HCT116 (cell line): ENCODE measurements around the gene C12orf57. TPM values are rescaled to one million over a fixed set of nuclear protein-coding genes. Genes with fewer than 3 reads are reported as not detected.

ENCODE experiments used
- ATAC-seq: fragments of 200-7000 bp; cut with Tn5 transposase; 2 replicates; pipeline ENCODE4 v1.9.1; 2020; ENCODE audit warnings: mild to moderate bottlenecking, moderate library complexity
- BruUV-seq: library from RNA; stranded (reverse); fragments of 400-500 nt; replicated peaks from 2 replicates; lab custom pipeline; 2021; lab: Mats Ljungman, UMichigan
- CTCF ChIA-PET: fragments of 300-600 bp; sonication (Branson Sonifier 250); formaldehyde crosslinking; loops from one replicate; lab custom pipeline; 2021; ENCODE audit warnings: antibody characterized with exemption; lab: Charles Lee
- POLR2A ChIA-PET: fragments of 300-600, 350-600 bp; sonication (Branson Sonifier 250); formaldehyde crosslinking; loops from one replicate; lab custom pipeline; 2021; ENCODE audit warnings: antibody characterized with exemption; lab: Charles Lee
- RAD21 ChIA-PET, 2 experiments: fragments of 300-600 bp; sonication (Branson Sonifier 250); formaldehyde crosslinking; loops; one replicate each; lab custom pipeline; 2023; ENCODE audit warnings: low total read pairs in 2 of 2; ENCODE audit not compliant: uncharacterized antibody in 2 of 2, unreplicated experiment in 2 of 2, low non-redundant PET in 1 of 2; lab: Charles Lee
- DNase-seq: peaks from one replicate; pipeline ENCODE4 v3.0.0-alpha.2; 2010; ENCODE audit warnings: low read depth, low spot score
- H2AFZ ChIP-seq: fragments of 200-600 bp; shearing (Covaris generic), sonication (generic); 2 replicates; pipeline ENCODE4 v1.6.1; 2017; ENCODE audit warnings: low read depth, mixed run types, mixed read lengths, antibody characterized with exemption, low read length; ENCODE audit not compliant: poor library complexity, severe bottlenecking
- H3K27ac ChIP-seq: 2 replicates; pipeline ENCODE4 v1.5.1; 2012; ENCODE audit warnings: low read depth, low read length
- H3K27me3 ChIP-seq: fragments of 200-600 bp; sonication (generic); 2 replicates; pipeline ENCODE4 v1.6.1; 2016; ENCODE audit warnings: mixed run types, low read length, mixed read lengths; ENCODE audit not compliant: insufficient read depth
- H3K36me3 ChIP-seq, 2 experiments: fragments of 200-500 bp in 1 of 2; fragments of 200-600 bp in 1 of 2; sonication (Bioruptor generic) in 1 of 2; sonication (generic) in 1 of 2; 2 replicates each; pipeline versions ENCODE4 v1.5.1 to v1.6.1; 2014 to 2016; ENCODE audit warnings: low read length in 2 of 2, inconsistent platforms in 1 of 2, mixed read lengths in 1 of 2, mixed run types in 1 of 2; ENCODE audit not compliant: insufficient read depth in 2 of 2, control insufficient read depth in 1 of 2
- H3K4me1 ChIP-seq, 2 experiments: fragments of 200-600 bp in 1 of 2; sonication (generic) in 1 of 2; 2 replicates each; pipeline versions ENCODE4 v1.5.1 to v1.6.1; 2012 to 2017; ENCODE audit warnings: low read length in 2 of 2, inconsistent platforms in 1 of 2, mild to moderate bottlenecking in 1 of 2, mixed read lengths in 1 of 2, mixed run types in 1 of 2, moderate library complexity in 1 of 2; ENCODE audit not compliant: insufficient read depth in 2 of 2, control insufficient read depth in 1 of 2
- H3K4me2 ChIP-seq: fragments of 200-600 bp; sonication (generic); 2 replicates; pipeline ENCODE4 v1.6.1; 2017; ENCODE audit warnings: mixed run types, low read length, mixed read lengths
- H3K4me3 ChIP-seq, 2 experiments: fragments of 200-600 bp in 1 of 2; sonication (generic) in 1 of 2; replicated peaks in 1 of 2; 2 replicates each; pipeline ENCODE4 v1.5.1; 2011 to 2016; ENCODE audit warnings: low read length in 2 of 2, control low read depth in 1 of 2, low read depth in 1 of 2, mild to moderate bottlenecking in 1 of 2, mixed read lengths in 1 of 2, mixed run types in 1 of 2
- H3K79me2 ChIP-seq: fragments of 200-600 bp; sonication (generic); 2 replicates; pipeline ENCODE4 v1.6.1; 2017; ENCODE audit warnings: mild to moderate bottlenecking, mixed run types, low read length, moderate library complexity, mixed read lengths; ENCODE audit not compliant: insufficient read depth
- H3K9ac ChIP-seq: fragments of 200-600 bp; sonication (generic); 2 replicates; pipeline ENCODE4 v1.6.1; 2016; ENCODE audit warnings: low read length, mixed read lengths
- H3K9me2 ChIP-seq: fragments of 200-600 bp; sonication (generic), shearing (Covaris generic); 2 replicates; pipeline ENCODE4 v1.6.1; 2017; ENCODE audit warnings: mixed run types, mild to moderate bottlenecking, moderate library complexity; ENCODE audit not compliant: insufficient read depth
- H3K9me3 ChIP-seq, 2 experiments: fragments of 200-500 bp in 1 of 2; fragments of 200-600 bp in 1 of 2; sonication (Bioruptor generic) in 1 of 2; sonication (generic) in 1 of 2; 2 replicates each; pipeline ENCODE4 v1.6.1; 2014 to 2017; ENCODE audit warnings: low read length in 2 of 2, mixed read lengths in 2 of 2, inconsistent platforms in 1 of 2, low read depth in 1 of 2, mild to moderate bottlenecking in 1 of 2, mixed run types in 1 of 2, moderate library complexity in 1 of 2; ENCODE audit not compliant: control insufficient read depth in 1 of 2, insufficient read depth in 1 of 2
- H4K20me1 ChIP-seq: fragments of 200-600 bp; sonication (generic), shearing (Covaris generic); 2 replicates; pipeline ENCODE4 v1.6.1; 2017; ENCODE audit warnings: mixed run types, mild to moderate bottlenecking, moderate library complexity; ENCODE audit not compliant: insufficient read depth
- CBX3 ChIP-seq: IDR thresholded peaks from 2 replicates; pipeline ENCODE4 v1.6.1; 2012; ENCODE audit warnings: low read depth
- CEBPB ChIP-seq: IDR thresholded peaks from 2 replicates; pipeline ENCODE4 v1.6.1; 2012; ENCODE audit warnings: low read depth
- CTCF ChIP-seq, 3 experiments: fragments of 200-600 bp in 1 of 3; sonication (generic) in 1 of 3; IDR thresholded peaks in 2 of 3; conservative IDR thresholded peaks in 1 of 3; 2 replicates each; pipeline ENCODE4 v1.5.1; 2012 to 2017; ENCODE audit warnings: low read depth in 2 of 3, low read length in 2 of 3, antibody characterized with exemption in 1 of 3, borderline replicate concordance in 1 of 3, control low read depth in 1 of 3, mild to moderate bottlenecking in 1 of 3, mixed read lengths in 1 of 3, mixed run types in 1 of 3, moderate library complexity in 1 of 3; ENCODE audit not compliant: insufficient read depth in 1 of 3
- EGR1 ChIP-seq: IDR thresholded peaks from 2 replicates; pipeline ENCODE4 v1.6.1; 2012; ENCODE audit warnings: low read depth
- ELF1 ChIP-seq: IDR thresholded peaks from 2 replicates; pipeline ENCODE4 v1.6.1; 2012; ENCODE audit warnings: low read depth, borderline replicate concordance
- EZH2phosphoT487 ChIP-seq: fragments of 200-600 bp; IDR thresholded peaks from 2 replicates; pipeline ENCODE4 v1.6.1; 2018; ENCODE audit warnings: antibody characterized with exemption, borderline replicate concordance
- MAX ChIP-seq: IDR thresholded peaks from 2 replicates; pipeline ENCODE4 v1.6.1; 2012
- SIN3A ChIP-seq: IDR thresholded peaks from 2 replicates; pipeline ENCODE4 v1.6.1; 2012; ENCODE audit warnings: low read depth
- YY1 ChIP-seq: IDR thresholded peaks from 2 replicates; pipeline ENCODE4 v1.6.1; 2011; ENCODE audit warnings: low read length, low read depth, moderate library complexity, mild to moderate bottlenecking; ENCODE audit not compliant: insufficient replicate concordance; ENCODE audit errors: extremely low read depth
- ZBTB33 ChIP-seq: IDR thresholded peaks from 2 replicates; pipeline ENCODE4 v1.6.1; 2011; ENCODE audit warnings: mild to moderate bottlenecking, low read length, moderate library complexity; ENCODE audit not compliant: insufficient replicate concordance; ENCODE audit errors: extremely low read depth
- ZFX ChIP-seq: fragments of 450-650 bp; IDR thresholded peaks from 2 replicates; pipeline ENCODE4 v1.6.1; 2017
- ZNF274 ChIP-seq: fragments of 200-500 bp; sonication (Bioruptor generic); IDR thresholded peaks from 2 replicates; pipeline ENCODE4 v1.6.1; 2014; ENCODE audit warnings: mild to moderate bottlenecking, low read depth, low read length, inconsistent platforms
- intact Hi-C: fragments of 100-400 bp; cut with micrococcal nuclease; formaldehyde crosslinking; loops from 2 replicates; pipeline ENCODE4 v1.10.0; 2022
- total RNA-seq: library from RNA; stranded (reverse); gene quantifications from one replicate; pipeline ENCODE4 v1.2.1, GENCODE V29; 2021; ENCODE audit not compliant: unreplicated experiment

C12orf57 gene
- total RNA-seq, 1 experiment from 2014 or later, result 202 TPM

- TF ChIP-seq MAX, result no peak
- TF ChIP-seq EZH2phosphoT487, result no peak
- no peak for TF ChIP-seq ZBTB33
These were observed 13.4 kb downstream of the C12orf57 start (continued) for GRCh38 chr12:6957151-6957701.

GRCh38 chr12:6957741-6958608, 14.2 kb downstream of the C12orf57 start:
- Histone ChIP-seq H3K27ac (no peak overlapping the region), H3K9me3 (no peaks in the 10 kb centered on the region), H3K4me1 (peaks cover 15 to 27% of the 10 kb centered on the region in 2 experiments), H3K4me2 (no peak overlapping the region), H4K20me1 (no peaks in the 10 kb centered on the region), H3K36me3 (no peaks in the 10 kb centered on the region), H2AFZ (no peak overlapping the region), H3K4me3 (no peak overlapping the region), H3K27me3 (no peaks in the 10 kb centered on the region), H3K79me2 (peaks cover under 1% of the 10 kb centered on the region; the same call in 1 of the 2 replicates), H3K9me2 (no peaks in the 10 kb centered on the region), H3K9ac (no peak overlapping the region)
- no TSS peak for BruUV-seq
- intact Hi-C loops, result no loop called here
- RAD21 ChIA-PET, result no interaction called here
- TF ChIP-seq ZFX, result no peak
- no peak for TF ChIP-seq EGR1
- no peak for TF ChIP-seq EZH2phosphoT487
- TF ChIP-seq ZNF274, result no peak
- TF ChIP-seq CTCF (IDR thresholded peaks at IDR 0.05 in 2 of 3, conservative IDR thresholded peaks at IDR 0.05 in 1 of 3; ENCODE audit: borderline replicate concordance in 1 of 3, insufficient read depth in 1 of 3, low read depth in 2 of 3, low read length in 2 of 3), result no peak
- no peak for TF ChIP-seq ELF1
- TF ChIP-seq YY1, result no peak
- TF ChIP-seq SIN3A, result no peak
- TF ChIP-seq CBX3, result no peak
- TF ChIP-seq CEBPB, result no peak
- ATAC-seq (no peak), DNase-seq (no peak)
- CTCF ChIA-PET, result no interaction called here
- POLR2A ChIA-PET, result interaction anchor here (9.9 kb wide), 1 partner anchor 11 kb away, joined by 269 read pairs; the partner anchor contains the start of genes C12orf57 and RNU7-1
